ENCODE measurements around the gene HES5. TPM values are rescaled to one million over a fixed set of nuclear protein-coding genes. Genes with fewer than 3 reads are reported as not detected.

The HES5 gene
- total RNA-seq, 2 donors from 2014 or later = 2.6 TPM; not detected in 1

DNA sequence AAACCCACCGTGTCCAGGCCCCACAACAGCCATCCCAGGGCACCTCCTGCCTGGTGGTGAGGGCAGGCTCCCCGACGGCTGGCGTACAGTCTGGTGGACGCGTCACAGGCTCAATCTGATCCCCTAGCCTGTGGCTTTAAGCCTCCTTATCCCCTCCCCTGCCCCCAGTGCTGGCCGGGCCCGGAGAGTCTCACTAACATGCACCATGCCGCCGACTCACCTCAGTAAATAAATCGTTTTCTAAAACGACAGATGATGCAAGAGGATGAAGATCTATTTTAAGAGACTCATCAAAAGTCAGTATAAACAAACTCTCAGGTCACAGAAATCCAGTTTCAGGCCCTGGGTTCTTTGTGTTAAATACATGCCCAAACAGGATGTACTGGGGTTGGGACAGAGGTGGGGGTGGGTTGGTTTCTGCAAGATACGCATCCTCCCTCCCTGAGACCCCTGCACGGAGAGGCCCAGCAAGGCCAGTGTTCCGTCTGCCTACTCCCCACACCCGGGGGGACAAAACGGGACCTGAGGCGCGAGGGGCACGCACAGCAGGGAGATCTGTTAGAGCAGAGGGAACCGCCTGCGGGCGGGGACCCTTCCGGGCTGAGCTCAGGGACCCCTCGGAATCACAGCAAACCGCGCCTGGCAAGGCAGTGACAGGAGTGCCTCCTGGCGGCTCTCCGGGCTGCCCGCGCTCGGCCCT is 6.7 kb downstream of the HES5 start:
- Histone ChIP-seq H3K27ac (no peak overlapping the region), H3K4me1 (replicated peaks) (peaks cover 11% of the 10 kb centered on the region), H3K27me3 (replicated peaks; ENCODE audit: insufficient read depth) (no peaks in the 10 kb centered on the region), H3K4me3 (no peak overlapping the region), H3K36me3 (peaks cover 19 to 32% of the 10 kb centered on the region in 2 donors), H3K9me3 (no peaks in the 10 kb centered on the region)
- 53% methylated on average over 26 of the region's 32 CpGs for WGBS
- intact Hi-C loops (cut with DNase I) = loop anchor here (10.0 kb wide), 1 partner anchor 329 kb away; the partner anchor contains the start of gene FAAP20
- no peak for TF ChIP-seq POLR2A (IDR thresholded peaks at IDR 0.05)
- no peak for TF ChIP-seq POLR2AphosphoS5 (IDR thresholded peaks at IDR 0.05)
- TF ChIP-seq, protein P1, sequence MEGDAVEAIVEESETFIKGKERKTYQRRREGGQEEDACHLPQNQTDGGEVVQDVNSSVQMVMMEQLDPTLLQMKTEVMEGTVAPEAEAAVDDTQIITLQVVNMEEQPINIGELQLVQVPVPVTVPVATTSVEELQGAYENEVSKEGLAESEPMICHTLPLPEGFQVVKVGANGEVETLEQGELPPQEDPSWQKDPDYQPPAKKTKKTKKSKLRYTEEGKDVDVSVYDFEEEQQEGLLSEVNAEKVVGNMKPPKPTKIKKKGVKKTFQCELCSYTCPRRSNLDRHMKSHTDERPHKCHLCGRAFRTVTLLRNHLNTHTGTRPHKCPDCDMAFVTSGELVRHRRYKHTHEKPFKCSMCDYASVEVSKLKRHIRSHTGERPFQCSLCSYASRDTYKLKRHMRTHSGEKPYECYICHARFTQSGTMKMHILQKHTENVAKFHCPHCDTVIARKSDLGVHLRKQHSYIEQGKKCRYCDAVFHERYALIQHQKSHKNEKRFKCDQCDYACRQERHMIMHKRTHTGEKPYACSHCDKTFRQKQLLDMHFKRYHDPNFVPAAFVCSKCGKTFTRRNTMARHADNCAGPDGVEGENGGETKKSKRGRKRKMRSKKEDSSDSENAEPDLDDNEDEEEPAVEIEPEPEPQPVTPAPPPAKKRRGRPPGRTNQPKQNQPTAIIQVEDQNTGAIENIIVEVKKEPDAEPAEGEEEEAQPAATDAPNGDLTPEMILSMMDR (IDR thresholded peaks at IDR 0.05) = peak in 1 of 4 experiments; percentile 9
- DNase-seq (ENCODE audit: low spot score) = no peak

DNA sequence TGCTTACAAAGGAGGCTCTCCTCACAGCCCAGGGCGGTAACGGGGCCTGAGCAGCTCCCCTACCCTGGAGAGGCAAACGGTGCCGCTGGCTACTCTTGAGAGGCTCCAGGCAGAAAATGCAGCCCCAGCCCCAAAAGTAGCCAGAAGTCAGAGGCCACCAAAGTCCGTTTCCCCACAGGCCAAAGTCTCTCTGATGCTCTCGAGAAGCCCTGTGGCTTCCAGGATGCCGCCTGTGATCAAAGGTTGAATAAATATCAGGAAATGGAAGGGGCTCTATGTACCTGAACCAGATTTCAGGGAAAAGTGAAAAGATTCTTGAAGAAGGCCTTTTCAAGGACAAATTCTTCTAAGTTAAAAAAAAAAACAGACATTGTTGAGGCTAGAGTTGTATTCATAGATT is 7.8 kb downstream of the HES5 start:
- Histone ChIP-seq H3K36me3 (peaks cover 25 to 43% of the 10 kb centered on the region in 2 donors), H3K9me3 (no peaks in the 10 kb centered on the region), H3K4me1 (replicated peaks) (peaks cover 4% of the 10 kb centered on the region), H3K27ac (no peak overlapping the region), H3K27me3 (replicated peaks; ENCODE audit: insufficient read depth) (no peaks in the 10 kb centered on the region), H3K4me3 (no peak overlapping the region)
- TF ChIP-seq POLR2A (IDR thresholded peaks at IDR 0.05) = no peak
- TF ChIP-seq POLR2AphosphoS5 (IDR thresholded peaks at IDR 0.05) = no peak
- TF ChIP-seq, protein P1 (IDR thresholded peaks at IDR 0.05) = no peak
- no peak for DNase-seq (ENCODE audit: low spot score)
- intact Hi-C loops (cut with DNase I) = loop anchor here (10.0 kb wide), 1 partner anchor 327 kb away; the partner anchor contains the start of gene FAAP20
- WGBS = 87% methylated on average over 7 of the region's 7 CpGs

DNA sequence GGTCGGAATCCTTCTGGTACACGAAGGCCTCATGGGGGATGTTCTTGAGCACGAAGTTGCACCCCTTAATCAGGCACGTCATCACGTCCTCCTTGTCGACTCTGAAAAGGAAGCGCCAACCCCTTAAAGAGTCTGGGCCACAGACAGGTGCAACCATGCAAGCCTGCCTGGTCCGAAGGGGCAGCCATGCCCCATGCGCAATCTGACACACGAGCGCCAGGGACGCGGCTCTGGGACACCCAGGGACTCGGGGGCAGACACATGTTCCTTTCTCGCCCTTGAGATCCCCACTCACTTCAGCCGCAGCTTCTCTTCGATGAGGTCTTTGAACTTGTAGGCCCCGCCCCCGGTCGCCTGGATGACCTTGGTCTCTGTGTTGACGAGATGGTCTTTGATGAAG is 9.3 kb downstream of the HES5 start:
- TF ChIP-seq POLR2AphosphoS5 (IDR thresholded peaks at IDR 0.05) (no peak), POLR2A (IDR thresholded peaks at IDR 0.05) (no peak)
- TF ChIP-seq, protein P1 (IDR thresholded peaks at IDR 0.05) = no peak
- intact Hi-C loops (cut with DNase I) = loop anchor here (10.0 kb wide), 1 partner anchor 326 kb away; the partner anchor contains the start of gene FAAP20
- Histone ChIP-seq H3K4me3 (no peak overlapping the region), H3K36me3 (peaks cover 25 to 55% of the 10 kb centered on the region in 2 donors), H3K27ac (no peak overlapping the region), H3K27me3 (replicated peaks; ENCODE audit: insufficient read depth) (no peaks in the 10 kb centered on the region), H3K9me3 (no peaks in the 10 kb centered on the region), H3K4me1 (replicated peaks) (peaks cover 4% of the 10 kb centered on the region)
- 92% methylated on average over 21 of the region's 21 CpGs for WGBS
- no peak for DNase-seq (ENCODE audit: low spot score)

DNA sequence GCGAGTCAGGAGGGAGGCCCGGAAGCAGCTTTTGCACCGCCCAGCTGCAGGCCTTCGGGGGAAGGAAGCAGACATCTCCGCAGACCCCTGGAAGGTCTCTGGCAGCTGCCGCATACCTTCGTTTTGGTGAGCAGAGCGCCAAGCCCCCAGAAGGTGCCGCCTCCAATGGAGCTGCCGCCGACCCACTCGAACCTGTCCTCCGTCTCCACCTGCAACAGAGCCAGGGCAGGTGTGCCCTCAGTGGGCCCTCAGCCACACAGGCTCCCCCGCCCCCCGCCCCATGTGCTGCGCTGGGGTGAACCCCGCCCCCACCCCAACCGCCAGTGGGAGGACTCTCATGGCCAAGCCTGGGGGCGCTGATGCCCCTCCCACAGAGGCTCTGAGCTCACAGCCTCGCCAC is 9.9 kb downstream of the HES5 start:
- Histone ChIP-seq H3K4me1 (replicated peaks) (peaks cover 4% of the 10 kb centered on the region), H3K27ac (no peak overlapping the region), H3K4me3 (no peak overlapping the region), H3K27me3 (replicated peaks; ENCODE audit: insufficient read depth) (no peaks in the 10 kb centered on the region), H3K36me3 (peaks cover 25 to 59% of the 10 kb centered on the region in 2 donors), H3K9me3 (no peaks in the 10 kb centered on the region)
- 96% methylated on average over 15 of the region's 20 CpGs for WGBS
- intact Hi-C loops (cut with DNase I) = loop anchor here (10.0 kb wide), 1 partner anchor 325 kb away; the partner anchor contains the start of gene FAAP20
- DNase-seq (ENCODE audit: low spot score) = no peak
- TF ChIP-seq, protein P1 (IDR thresholded peaks at IDR 0.05) = no peak
- TF ChIP-seq POLR2AphosphoS5 (IDR thresholded peaks at IDR 0.05) = no peak
- no peak for TF ChIP-seq POLR2A (IDR thresholded peaks at IDR 0.05)

Data from prostate gland (tissue), 2 donors.